Omental fat pad (tissue), 4 donors: ENCODE data around the gene LIPC. TPM values are rescaled to one million over a fixed set of nuclear protein-coding genes. Genes with fewer than 3 reads are reported as not detected.

Experiments used
- ATAC-seq: fragments of 150-250 bp; one replicate; pipeline ENCODE4 v1.9.1; 2016; ENCODE audit warnings: mild to moderate bottlenecking, moderate library complexity; ENCODE audit not compliant: low FRiP score
- DNase-seq: peaks from one replicate; pipeline ENCODE4 v3.0.0-alpha.2; 2019; ENCODE audit warnings: low spot score
- total RNA-seq, 4 donors: library from RNA; depleted of rRNA; stranded (reverse); fragments of >200 nt; gene quantifications; one replicate each; pipeline ENCODE4 v1.1.0, GENCODE V29; 2016
- TF ChIP-seq, protein P1 (sequence below), 3 donors: fragments of 450-650 bp; IDR thresholded peaks; one replicate each; pipeline ENCODE4 v1.5.1; 2016 to 2017; ENCODE audit warnings: antibody characterized with exemption in 3 of 3, mild to moderate bottlenecking in 3 of 3, moderate library complexity in 2 of 3

LIPC gene
- total RNA-seq, 4 donors from 2014 or later, result 0.46 TPM; not detected in 3

DNA sequence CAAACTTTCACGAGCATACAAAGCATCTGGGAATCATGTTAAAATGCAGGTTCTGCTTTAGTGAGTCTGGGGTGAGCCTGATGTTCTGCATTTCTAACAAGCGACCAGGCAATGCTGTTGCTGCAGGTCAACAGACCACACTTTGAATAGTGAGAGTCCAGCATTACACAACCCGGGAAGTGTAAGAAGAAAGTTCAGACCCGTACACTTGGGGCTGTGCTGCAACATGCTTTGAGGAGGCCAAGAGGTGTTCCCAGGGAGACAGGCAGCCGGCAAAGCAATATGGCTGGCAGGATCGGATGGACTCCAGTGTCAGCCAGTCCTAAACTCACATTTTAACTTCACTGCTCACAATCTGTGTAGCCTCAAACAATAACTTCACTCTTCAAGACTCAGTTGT lies 134.2 kb downstream of the LIPC start:
- DNase-seq (no peak), ATAC-seq (no peak)
- TF ChIP-seq, protein P1, sequence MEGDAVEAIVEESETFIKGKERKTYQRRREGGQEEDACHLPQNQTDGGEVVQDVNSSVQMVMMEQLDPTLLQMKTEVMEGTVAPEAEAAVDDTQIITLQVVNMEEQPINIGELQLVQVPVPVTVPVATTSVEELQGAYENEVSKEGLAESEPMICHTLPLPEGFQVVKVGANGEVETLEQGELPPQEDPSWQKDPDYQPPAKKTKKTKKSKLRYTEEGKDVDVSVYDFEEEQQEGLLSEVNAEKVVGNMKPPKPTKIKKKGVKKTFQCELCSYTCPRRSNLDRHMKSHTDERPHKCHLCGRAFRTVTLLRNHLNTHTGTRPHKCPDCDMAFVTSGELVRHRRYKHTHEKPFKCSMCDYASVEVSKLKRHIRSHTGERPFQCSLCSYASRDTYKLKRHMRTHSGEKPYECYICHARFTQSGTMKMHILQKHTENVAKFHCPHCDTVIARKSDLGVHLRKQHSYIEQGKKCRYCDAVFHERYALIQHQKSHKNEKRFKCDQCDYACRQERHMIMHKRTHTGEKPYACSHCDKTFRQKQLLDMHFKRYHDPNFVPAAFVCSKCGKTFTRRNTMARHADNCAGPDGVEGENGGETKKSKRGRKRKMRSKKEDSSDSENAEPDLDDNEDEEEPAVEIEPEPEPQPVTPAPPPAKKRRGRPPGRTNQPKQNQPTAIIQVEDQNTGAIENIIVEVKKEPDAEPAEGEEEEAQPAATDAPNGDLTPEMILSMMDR (IDR thresholded peaks at IDR 0.05), result no peak

DNA sequence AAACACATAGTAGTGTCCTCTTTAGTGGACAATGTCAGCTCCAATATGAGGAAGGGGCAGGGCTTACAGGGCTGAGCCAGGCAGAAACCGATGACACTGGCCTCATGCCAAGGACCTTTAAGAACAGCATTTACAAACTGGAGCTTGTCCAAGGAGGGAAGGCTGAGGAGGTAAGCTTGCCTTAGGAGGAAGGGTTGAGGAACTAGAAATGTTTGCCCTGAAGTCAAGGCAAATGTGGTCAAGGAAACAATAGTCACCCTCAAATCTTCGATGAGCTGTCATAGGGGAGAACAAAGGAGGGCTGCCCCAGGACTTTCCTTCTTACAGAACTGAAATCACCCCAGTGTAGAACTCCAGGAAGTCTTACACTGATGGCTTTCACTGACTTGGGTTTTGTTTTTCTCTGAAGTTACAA lies 136.4 kb downstream of the LIPC start:
- ATAC-seq, result no peak
- DNase-seq, result no peak
- TF ChIP-seq, protein P1 (IDR thresholded peaks at IDR 0.05), result no peak

DNA sequence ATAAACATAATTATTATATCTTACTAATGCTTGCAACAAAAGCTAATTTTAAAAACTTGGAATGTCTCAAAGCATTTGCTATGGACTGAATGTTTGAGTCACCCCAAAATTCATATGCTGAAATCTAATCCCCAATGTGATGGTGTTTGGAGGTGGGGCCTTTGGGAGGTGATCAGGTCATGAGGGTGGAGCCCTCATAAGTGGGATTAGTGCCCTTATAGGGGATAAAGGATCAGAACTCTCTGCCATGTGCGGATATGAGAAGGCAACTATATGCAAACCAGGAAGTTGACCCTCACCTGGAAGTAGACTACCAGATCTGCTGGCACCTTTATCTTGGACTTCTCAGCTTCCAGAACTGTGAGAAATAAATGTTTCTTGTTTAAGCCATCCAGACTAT lies 137.7 kb downstream of the LIPC start:
- no peak for ATAC-seq
- TF ChIP-seq, protein P1 (IDR thresholded peaks at IDR 0.05), result no peak
- no peak for DNase-seq

DNA sequence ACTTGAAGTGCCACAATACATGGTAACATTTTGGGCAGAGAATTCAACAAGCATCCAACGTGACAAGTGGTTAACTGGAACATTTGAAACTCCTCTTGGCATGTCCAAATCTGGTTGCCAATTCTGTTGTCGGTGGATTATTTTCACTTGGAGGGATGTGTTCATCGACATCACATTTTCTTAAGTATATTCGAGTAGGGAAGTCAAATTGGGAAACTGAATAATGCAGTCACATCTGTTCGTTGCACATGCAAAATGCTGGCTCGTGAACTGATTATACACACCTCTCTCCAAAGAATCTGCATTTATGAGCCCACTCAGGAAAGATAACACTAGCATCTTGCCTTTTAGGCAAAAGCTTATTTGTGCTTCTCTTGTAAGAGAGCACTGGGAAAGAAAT lies 139.7 kb downstream of the LIPC start:
- TF ChIP-seq, protein P1 (IDR thresholded peaks at IDR 0.05), result no peak
- no peak for ATAC-seq
- DNase-seq, result no peak

DNA sequence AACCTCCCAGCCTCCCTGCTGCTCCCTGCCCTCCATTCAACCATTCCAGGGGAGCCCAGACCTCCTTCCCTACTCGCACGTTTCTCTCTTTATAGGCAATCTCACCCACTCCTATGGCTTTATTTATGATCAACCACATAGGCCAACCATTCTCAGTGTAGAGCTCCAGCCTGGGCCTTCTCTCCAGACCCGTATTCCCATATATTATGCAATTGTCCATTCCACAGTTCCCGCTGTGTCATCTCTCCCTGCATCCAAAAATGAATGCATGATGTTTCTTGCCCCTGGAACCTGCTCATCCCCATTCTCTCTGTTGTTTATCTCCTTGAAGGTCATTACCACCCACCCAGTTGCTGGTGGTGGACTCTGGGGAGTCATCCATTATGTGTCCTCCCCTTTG lies 140.7 kb downstream of the LIPC start:
- TF ChIP-seq, protein P1 (IDR thresholded peaks at IDR 0.05), result no peak
- no peak for DNase-seq
- ATAC-seq, result no peak

DNA sequence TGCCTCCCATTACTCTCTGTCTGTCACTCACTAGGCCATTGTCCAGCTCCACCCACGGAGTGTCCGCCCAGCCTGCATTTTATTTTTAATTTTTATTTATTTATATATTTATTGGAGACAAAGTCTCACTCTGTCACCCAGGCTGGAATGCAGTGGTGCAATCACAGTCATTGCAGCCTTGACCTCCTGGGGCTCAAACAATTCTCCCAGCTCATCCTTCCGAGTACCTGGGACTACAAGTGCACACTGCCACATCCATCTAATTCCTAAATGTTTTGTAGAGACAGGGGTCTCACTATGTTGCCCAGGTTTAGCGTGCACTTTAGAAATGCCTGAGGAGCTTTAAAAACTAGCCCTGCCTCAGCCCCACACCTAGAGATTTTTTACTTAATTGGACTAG lies 141.5 kb downstream of the LIPC start:
- ATAC-seq (no peak), DNase-seq (no peak)
- TF ChIP-seq, protein P1 (IDR thresholded peaks at IDR 0.05), result no peak

DNA sequence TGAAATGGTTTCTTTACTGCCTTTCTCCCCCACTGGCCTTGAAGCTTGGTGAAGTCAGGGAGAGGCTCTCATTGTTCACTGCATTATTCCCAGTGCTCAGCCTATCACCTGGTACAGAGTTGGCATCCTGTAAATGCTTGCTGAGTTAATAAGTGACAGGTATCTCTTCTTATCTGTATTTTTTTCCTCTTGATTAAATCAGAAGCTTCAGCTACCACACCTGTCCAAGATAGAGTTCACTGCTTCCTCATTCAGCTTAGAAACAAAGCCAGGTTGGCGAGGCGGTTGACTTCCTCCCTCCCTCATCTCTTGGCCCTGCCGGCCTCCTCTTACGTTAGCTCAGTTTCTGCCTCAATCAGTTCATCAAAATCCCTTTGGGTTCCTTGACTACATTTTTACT lies 142.8 kb downstream of the LIPC start:
- ATAC-seq, result no peak
- TF ChIP-seq, protein P1 (IDR thresholded peaks at IDR 0.05), result no peak

More for the DNA sequence above, 142.8 kb downstream of the LIPC start:
- no peak for DNase-seq
